GM12864 (cell line): Measurements from ENCODE around the gene INPP4B.

ENCODE experiments used
- DNase-seq: peaks from one replicate; pipeline ENCODE4 v3.0.0-alpha.2; 2011; ENCODE audit warnings: low read depth
- H3K4me3 ChIP-seq: 2 replicates; pipeline ENCODE4 v1.5.1; 2011; ENCODE audit warnings: mild to moderate bottlenecking, low read depth, low read length, control low read depth
- TF ChIP-seq, protein P1 (sequence below): IDR thresholded peaks from 2 replicates; pipeline ENCODE4 v1.5.1; 2011; ENCODE audit warnings: low read depth, mild to moderate bottlenecking, moderate library complexity, low read length, control low read depth, inconsistent platforms; ENCODE audit errors: missing control alignments

Gene INPP4B

DNA sequence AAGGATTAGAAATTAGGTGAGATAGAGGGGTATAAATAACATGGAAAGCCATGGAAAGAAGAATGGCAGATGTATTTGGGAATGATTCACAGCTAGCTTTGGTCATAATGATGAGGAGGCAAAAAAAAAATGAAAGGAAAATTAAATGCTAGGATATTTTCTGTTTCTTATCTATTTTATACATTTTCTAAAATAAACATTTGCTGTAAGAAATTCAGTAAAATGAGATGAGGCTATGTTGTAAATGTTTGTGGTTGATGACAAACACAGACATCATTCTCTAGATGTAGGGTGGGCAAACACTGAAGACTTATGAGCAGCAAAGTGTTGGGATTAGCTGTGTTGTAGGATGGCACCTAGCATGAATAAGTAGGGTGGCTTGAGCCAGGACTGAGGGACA lies 802.6 kb downstream of the INPP4B start:
- H3K4me3 ChIP-seq = no peak overlapping the region
- no peak for DNase-seq
- TF ChIP-seq, protein P1, sequence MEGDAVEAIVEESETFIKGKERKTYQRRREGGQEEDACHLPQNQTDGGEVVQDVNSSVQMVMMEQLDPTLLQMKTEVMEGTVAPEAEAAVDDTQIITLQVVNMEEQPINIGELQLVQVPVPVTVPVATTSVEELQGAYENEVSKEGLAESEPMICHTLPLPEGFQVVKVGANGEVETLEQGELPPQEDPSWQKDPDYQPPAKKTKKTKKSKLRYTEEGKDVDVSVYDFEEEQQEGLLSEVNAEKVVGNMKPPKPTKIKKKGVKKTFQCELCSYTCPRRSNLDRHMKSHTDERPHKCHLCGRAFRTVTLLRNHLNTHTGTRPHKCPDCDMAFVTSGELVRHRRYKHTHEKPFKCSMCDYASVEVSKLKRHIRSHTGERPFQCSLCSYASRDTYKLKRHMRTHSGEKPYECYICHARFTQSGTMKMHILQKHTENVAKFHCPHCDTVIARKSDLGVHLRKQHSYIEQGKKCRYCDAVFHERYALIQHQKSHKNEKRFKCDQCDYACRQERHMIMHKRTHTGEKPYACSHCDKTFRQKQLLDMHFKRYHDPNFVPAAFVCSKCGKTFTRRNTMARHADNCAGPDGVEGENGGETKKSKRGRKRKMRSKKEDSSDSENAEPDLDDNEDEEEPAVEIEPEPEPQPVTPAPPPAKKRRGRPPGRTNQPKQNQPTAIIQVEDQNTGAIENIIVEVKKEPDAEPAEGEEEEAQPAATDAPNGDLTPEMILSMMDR = no peak

DNA sequence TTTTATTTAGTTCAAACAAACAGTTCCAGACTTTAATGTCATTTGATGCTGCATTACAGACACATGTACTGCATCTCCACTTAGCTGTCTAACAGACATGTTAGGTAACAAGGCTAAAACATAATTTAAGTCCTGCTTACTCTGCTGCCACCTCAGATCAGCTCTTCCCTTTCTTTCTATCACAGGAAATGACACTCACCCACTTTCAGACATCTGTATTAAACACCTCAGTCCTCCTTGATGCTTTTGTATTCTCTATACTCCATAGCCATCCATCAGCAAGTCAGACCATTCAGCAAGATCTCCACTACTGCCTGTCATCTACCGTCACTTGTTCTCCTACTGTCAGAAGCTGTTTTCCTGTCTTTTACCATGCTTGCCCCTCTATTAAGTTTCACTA lies 804.3 kb downstream of the INPP4B start:
- no peak for DNase-seq
- no peak overlapping the region for H3K4me3 ChIP-seq
- TF ChIP-seq, protein P1 = no peak

DNA sequence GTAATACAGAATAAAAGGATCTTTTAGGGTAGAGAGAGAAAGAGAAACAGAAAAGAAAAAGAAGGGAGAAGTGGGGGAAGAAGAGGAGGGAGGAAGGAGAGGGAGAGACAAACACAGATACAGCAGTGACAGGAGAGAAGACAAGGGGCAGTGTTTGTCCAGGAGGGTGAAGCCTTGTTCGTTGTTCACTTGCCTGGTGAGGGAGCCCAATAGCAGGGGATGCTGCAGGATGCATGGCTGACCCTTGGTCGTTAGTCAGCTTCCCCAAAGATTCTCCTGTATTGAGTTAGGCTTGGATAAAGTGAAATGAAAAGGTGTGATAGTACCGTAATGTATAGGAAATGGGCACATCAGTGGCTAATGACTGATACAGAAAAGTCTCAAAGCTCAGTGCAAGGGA lies 806.1 kb downstream of the INPP4B start:
- no peak for DNase-seq
- TF ChIP-seq, protein P1 = no peak
- no peak overlapping the region for H3K4me3 ChIP-seq

DNA sequence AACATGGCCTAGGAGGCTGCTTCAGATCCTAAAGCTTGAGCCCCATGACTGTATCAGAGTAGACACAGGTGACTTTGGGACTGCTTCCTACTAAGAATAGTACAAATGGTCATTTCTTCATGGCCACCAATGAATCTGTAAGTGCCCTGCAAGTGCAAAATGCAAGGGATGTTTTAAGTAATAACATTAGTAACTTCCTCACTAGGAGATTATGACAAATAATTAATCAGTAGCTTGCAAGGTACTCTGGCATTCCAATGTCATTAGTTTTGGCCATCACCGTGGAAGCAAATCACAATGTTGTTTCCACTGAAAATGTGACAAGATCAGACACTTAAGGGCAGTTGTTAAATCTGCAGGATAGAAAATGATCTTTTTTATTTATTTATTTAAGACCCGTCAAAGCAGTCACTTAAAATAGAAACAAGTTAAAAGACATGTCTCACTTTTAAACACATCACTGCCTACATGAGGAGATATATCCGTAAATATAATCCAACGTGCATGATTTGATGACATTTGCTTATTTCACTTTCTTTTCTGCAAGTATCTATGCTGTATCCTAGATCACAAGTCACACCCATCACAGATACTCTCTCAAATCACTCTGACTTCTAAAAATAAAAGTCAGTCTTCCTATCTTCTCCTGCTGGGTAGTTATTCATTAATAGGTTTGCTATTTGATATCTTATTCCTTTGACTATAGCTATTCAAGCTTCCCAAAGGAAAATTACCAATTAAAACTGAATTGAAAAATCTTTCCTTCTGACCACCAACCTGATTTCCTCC lies 809.1 kb downstream of the INPP4B start:
- no peak for DNase-seq
- TF ChIP-seq, protein P1 = no peak

DNA sequence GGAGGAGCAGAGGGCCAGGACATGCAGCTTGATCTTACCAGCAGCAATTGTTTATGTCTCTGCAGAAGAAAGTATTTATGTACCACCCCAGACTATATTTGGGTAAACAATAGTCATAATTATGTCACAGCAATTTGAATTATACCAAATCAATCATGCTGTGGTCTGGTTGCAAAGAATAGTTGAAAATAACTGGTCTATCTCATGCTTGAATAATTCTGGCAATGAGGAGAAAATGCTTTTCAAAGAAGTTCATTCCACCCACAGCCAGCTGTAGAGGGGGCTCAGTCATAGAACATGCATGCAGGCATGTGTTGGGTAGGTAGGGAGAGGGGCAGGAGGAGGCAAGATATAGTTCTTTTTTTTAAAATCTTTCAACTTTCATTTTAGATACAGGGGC lies 810.5 kb downstream of the INPP4B start:
- no peak overlapping the region for H3K4me3 ChIP-seq
- TF ChIP-seq, protein P1 = no peak
- DNase-seq = no peak

More for the DNA sequence above, 809.1 kb downstream of the INPP4B start:
- no peak overlapping the region for H3K4me3 ChIP-seq

DNA sequence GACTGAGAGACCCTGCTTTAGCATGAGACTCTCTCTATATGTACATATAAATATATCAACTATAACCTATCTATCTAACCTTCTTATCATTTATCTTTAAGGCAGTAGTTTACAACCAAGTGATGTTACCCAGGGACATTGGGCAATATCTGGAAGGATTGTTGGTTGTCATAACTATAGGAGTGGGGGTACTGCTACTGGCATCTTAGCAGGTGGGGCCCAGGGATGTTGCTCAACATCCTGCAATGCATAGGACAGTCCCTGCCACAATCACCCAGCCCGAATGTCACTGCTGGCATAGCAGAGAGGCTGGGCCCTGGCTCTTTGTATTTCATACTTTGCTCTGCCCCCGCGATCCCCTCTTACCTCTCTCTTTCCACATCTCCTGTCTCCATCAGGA lies 812.0 kb downstream of the INPP4B start:
- no peak for DNase-seq
- TF ChIP-seq, protein P1 = no peak
- H3K4me3 ChIP-seq = no peak overlapping the region

DNA sequence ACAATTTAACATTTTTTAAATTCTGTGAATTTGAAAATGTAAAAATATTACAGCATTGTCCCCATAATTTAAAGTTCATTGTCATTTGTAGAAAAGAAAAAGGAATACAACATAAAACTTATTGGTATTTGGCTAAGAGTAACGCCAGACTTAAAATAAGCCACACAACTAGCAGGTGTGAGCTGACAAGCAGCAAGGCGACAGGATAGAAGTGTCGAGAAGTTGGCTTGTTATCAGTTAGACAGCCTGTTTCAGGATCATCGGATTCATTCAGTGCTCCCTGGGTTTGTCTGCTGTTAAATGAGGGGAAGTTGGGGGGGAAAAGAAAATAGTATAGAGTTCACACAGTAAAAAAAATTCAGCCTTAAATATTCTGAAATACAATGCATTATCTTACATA lies 816.1 kb downstream of the INPP4B start:
- DNase-seq = no peak

More for the DNA sequence above, 816.1 kb downstream of the INPP4B start:
- no peak overlapping the region for H3K4me3 ChIP-seq
- TF ChIP-seq, protein P1 = no peak
